ENCODE measurements around the gene GRID2. TPM values are rescaled to one million over a fixed set of nuclear protein-coding genes. Genes with fewer than 3 reads are reported as not detected.

GRID2 gene
- polyA plus RNA-seq, 1 of the 3 experiments (the other 2 are of a cell fraction) = not detected

DNA sequence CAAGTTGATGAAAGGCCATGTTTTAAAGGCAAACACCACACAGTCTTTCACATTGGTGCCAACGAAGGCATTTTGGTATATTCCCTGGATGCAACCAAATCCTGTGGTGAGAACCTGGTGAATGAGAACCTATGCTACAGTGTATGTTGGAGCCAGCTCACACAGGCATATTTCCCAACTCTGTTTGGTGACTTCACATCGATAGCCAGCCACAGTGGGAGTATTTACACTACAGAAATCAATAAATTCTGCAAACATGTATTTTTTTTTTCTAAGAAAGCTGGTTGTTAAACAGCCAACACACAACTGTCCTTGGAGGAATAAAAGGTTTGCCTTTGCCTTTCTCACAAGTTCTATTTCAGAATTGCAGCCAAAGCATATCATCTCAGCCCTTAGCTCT is 691.0 kb downstream of the GRID2 start:
- Histone ChIP-seq H3K27me3 (ENCODE audit: insufficient read depth) (no peaks in the 10 kb centered on the region), H3K79me2 (ENCODE audit: insufficient read depth) (no peaks in the 10 kb centered on the region), H3K9me3 (no peaks in the 10 kb centered on the region), H2AFZ (ENCODE audit: low read depth) (no peak overlapping the region), H3F3A (replicated peaks; ENCODE audit: insufficient read depth) (no peaks in the 10 kb centered on the region), H3K27ac (ENCODE audit: low read depth in 2 of 2, low read length in 1 of 2) (no peak overlapping the region), H3K9me2 (no peaks in the 10 kb centered on the region), H3K36me3 (replicated peaks in 1 of 2; ENCODE audit: control insufficient read depth in 1 of 2, insufficient read depth in 2 of 2, low read length in 1 of 2) (no peaks in the 10 kb centered on the region), H3K4me1 (ENCODE audit: control insufficient read depth in 1 of 2, insufficient read depth in 2 of 2, low read depth in 1 of 2, low read length in 1 of 2) (no peaks in the 10 kb centered on the region), H4K20me1 (ENCODE audit: insufficient read depth) (no peaks in the 10 kb centered on the region), H3K9ac (no peak overlapping the region), H3K4me3 (ENCODE audit: low read depth in 2 of 2, low read length in 1 of 2) (no peak overlapping the region), H3K4me2 (no peak overlapping the region)
- WGBS (ENCODE audit: low lambda C conversion rate) = 17% methylated on average over 2 of the region's 2 CpGs
- no peak for DNase-seq
- ChIA-PET POLR2A (no interaction called here), CTCF (interaction anchor here (1.0 to 1.1 kb wide), 2 partner anchors 103 to 581 kb away, joined by 4 read pairs; no protein-coding TSS in a partner anchor)
- TF ChIP-seq TEAD4 (IDR thresholded peaks at IDR 0.05; ENCODE audit: borderline replicate concordance, insufficient read depth) = no peak
- TF ChIP-seq POLR2AphosphoS5 (IDR thresholded peaks at IDR 0.05; ENCODE audit: low read depth, low read length) = no peak
- no peak for TF ChIP-seq YY1 (IDR thresholded peaks at IDR 0.05; ENCODE audit: low read depth)
- TF ChIP-seq EZH2phosphoT487 (IDR thresholded peaks at IDR 0.05; ENCODE audit: borderline replicate concordance, low read depth) = no peak
- TF ChIP-seq JUND (IDR thresholded peaks at IDR 0.05) = no peak
- TF ChIP-seq, protein P1, sequence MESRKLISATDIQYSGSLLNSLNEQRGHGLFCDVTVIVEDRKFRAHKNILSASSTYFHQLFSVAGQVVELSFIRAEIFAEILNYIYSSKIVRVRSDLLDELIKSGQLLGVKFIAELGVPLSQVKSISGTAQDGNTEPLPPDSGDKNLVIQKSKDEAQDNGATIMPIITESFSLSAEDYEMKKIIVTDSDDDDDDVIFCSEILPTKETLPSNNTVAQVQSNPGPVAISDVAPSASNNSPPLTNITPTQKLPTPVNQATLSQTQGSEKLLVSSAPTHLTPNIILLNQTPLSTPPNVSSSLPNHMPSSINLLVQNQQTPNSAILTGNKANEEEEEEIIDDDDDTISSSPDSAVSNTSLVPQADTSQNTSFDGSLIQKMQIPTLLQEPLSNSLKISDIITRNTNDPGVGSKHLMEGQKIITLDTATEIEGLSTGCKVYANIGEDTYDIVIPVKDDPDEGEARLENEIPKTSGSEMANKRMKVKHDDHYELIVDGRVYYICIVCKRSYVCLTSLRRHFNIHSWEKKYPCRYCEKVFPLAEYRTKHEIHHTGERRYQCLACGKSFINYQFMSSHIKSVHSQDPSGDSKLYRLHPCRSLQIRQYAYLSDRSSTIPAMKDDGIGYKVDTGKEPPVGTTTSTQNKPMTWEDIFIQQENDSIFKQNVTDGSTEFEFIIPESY (IDR thresholded peaks at IDR 0.05; ENCODE audit: borderline replicate concordance, low read depth) = no peak
- TF ChIP-seq, protein P2, sequence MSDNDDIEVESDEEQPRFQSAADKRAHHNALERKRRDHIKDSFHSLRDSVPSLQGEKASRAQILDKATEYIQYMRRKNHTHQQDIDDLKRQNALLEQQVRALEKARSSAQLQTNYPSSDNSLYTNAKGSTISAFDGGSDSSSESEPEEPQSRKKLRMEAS (IDR thresholded peaks at IDR 0.05; ENCODE audit: low read depth) = no peak
- TF ChIP-seq SMC3 (IDR thresholded peaks at IDR 0.05; ENCODE audit: low read depth, low read length) = no peak
- TF ChIP-seq ELF1 (IDR thresholded peaks at IDR 0.05) = no peak
- TF ChIP-seq, protein P3, sequence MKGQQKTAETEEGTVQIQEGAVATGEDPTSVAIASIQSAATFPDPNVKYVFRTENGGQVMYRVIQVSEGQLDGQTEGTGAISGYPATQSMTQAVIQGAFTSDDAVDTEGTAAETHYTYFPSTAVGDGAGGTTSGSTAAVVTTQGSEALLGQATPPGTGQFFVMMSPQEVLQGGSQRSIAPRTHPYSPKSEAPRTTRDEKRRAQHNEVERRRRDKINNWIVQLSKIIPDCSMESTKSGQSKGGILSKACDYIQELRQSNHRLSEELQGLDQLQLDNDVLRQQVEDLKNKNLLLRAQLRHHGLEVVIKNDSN (IDR thresholded peaks at IDR 0.05; ENCODE audit: borderline replicate concordance, low read depth) = no peak

DNA sequence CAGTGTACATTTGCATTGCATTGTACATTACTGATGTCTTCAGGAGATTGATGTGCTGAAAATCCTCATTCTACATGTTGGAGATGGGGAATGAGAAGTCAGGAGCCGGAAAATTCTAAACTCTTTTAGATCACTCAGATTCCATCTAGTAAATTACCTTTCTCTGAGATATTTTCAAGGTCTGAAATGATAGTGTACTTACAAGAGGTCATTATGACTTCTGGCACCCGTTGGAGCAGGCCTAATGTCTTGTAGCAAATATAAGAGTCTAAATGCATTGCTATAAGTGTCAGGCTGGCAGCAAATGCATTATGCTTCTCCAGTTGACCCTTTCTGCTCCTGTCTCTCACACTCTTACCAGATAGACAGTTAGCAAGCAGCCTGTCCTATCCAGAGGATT is 692.8 kb downstream of the GRID2 start:
- Histone ChIP-seq H3F3A (replicated peaks; ENCODE audit: insufficient read depth) (no peaks in the 10 kb centered on the region), H3K9me3 (no peaks in the 10 kb centered on the region), H3K27me3 (ENCODE audit: insufficient read depth) (no peaks in the 10 kb centered on the region), H4K20me1 (ENCODE audit: insufficient read depth) (no peaks in the 10 kb centered on the region), H3K4me2 (no peak overlapping the region), H3K79me2 (ENCODE audit: insufficient read depth) (no peaks in the 10 kb centered on the region), H3K4me3 (ENCODE audit: low read depth in 2 of 2, low read length in 1 of 2) (no peak overlapping the region), H3K4me1 (ENCODE audit: control insufficient read depth in 1 of 2, insufficient read depth in 2 of 2, low read depth in 1 of 2, low read length in 1 of 2) (no peaks in the 10 kb centered on the region), H3K9me2 (no peaks in the 10 kb centered on the region), H3K36me3 (replicated peaks in 1 of 2; ENCODE audit: control insufficient read depth in 1 of 2, insufficient read depth in 2 of 2, low read length in 1 of 2) (no peaks in the 10 kb centered on the region), H3K27ac (ENCODE audit: low read depth in 2 of 2, low read length in 1 of 2) (no peak overlapping the region), H2AFZ (ENCODE audit: low read depth) (no peak overlapping the region), H3K9ac (no peak overlapping the region)
- no peak for DNase-seq
- CTCF ChIA-PET = no interaction called here
- POLR2A ChIA-PET = no interaction called here
- 35% methylated on average over 2 of the region's 2 CpGs for WGBS (ENCODE audit: low lambda C conversion rate)
- TF ChIP-seq MEF2A (IDR thresholded peaks at IDR 0.05; ENCODE audit: borderline replicate concordance, low read depth) (no peak), NRF1 (IDR thresholded peaks at IDR 0.05; ENCODE audit: low read depth, low read length) (no peak), FOXM1 (IDR thresholded peaks at IDR 0.05; ENCODE audit: low read depth) (no peak), TAF1 (IDR thresholded peaks at IDR 0.05; ENCODE audit: borderline replicate concordance, low read depth, low read length) (no peak), EP300 (IDR thresholded peaks at IDR 0.05; ENCODE audit: borderline replicate concordance in 1 of 2, low read depth in 1 of 2, low read length in 1 of 2) (no peak), RXRA (IDR thresholded peaks at IDR 0.05; ENCODE audit: borderline replicate concordance, low read depth) (no peak), GABPA (IDR thresholded peaks at IDR 0.05; ENCODE audit: low read depth) (no peak), SMC3 (IDR thresholded peaks at IDR 0.05; ENCODE audit: low read depth, low read length) (no peak), EZH2phosphoT487 (IDR thresholded peaks at IDR 0.05; ENCODE audit: borderline replicate concordance, low read depth) (no peak), GATA2 (CRISPR knock-in tag; IDR thresholded peaks at IDR 0.05) (no peak), RFX5 (IDR thresholded peaks at IDR 0.05; ENCODE audit: low read length) (no peak)
- TF ChIP-seq, protein P4, sequence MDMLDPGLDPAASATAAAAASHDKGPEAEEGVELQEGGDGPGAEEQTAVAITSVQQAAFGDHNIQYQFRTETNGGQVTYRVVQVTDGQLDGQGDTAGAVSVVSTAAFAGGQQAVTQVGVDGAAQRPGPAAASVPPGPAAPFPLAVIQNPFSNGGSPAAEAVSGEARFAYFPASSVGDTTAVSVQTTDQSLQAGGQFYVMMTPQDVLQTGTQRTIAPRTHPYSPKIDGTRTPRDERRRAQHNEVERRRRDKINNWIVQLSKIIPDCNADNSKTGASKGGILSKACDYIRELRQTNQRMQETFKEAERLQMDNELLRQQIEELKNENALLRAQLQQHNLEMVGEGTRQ (IDR thresholded peaks at IDR 0.05; ENCODE audit: borderline replicate concordance, low read depth, low read length) = no peak
- TF ChIP-seq, protein P1 (IDR thresholded peaks at IDR 0.05; ENCODE audit: borderline replicate concordance, low read depth) = no peak
- TF ChIP-seq, protein P5, sequence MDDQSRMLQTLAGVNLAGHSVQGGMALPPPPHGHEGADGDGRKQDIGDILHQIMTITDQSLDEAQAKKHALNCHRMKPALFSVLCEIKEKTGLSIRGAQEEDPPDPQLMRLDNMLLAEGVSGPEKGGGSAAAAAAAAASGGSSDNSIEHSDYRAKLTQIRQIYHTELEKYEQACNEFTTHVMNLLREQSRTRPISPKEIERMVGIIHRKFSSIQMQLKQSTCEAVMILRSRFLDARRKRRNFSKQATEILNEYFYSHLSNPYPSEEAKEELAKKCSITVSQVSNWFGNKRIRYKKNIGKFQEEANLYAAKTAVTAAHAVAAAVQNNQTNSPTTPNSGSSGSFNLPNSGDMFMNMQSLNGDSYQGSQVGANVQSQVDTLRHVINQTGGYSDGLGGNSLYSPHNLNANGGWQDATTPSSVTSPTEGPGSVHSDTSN (IDR thresholded peaks at IDR 0.05) = no peak
- TF ChIP-seq, protein P3 (IDR thresholded peaks at IDR 0.05; ENCODE audit: borderline replicate concordance, low read depth) = no peak

All from SK-N-SH (cell line).